Neuronal stem cell (in vitro differentiated cells): ENCODE results near the gene RHEB.
A peak's percentile ranks its signal among the peaks of the same experiment; 100 is the strongest.

Experiments used
- DNase-seq: peaks from one replicate; pipeline ENCODE4 v3.0.0-alpha.2; 2013; ENCODE audit warnings: low spot score
- H2AFZ ChIP-seq: one replicate; pipeline ENCODE4 v1.6.1; 2013; ENCODE audit warnings: mild to moderate bottlenecking, low read length, inconsistent platforms
- H2AK5ac ChIP-seq: 2 replicates; pipeline ENCODE4 v1.6.1; 2013; ENCODE audit warnings: low read depth, mild to moderate bottlenecking, inconsistent platforms, low read length, moderate library complexity, mixed read lengths
- H2BK120ac ChIP-seq: 2 replicates; pipeline ENCODE4 v1.6.1; 2013; ENCODE audit warnings: low read depth, mild to moderate bottlenecking, inconsistent platforms, low read length, moderate library complexity, mixed read lengths
- H2BK12ac ChIP-seq: one replicate; pipeline ENCODE4 v1.6.1; 2013; ENCODE audit warnings: low read length, inconsistent platforms
- H2BK15ac ChIP-seq: 2 replicates; pipeline ENCODE4 v1.6.1; 2013; ENCODE audit warnings: mild to moderate bottlenecking, low read length, inconsistent platforms, mixed read lengths
- H2BK5ac ChIP-seq: one replicate; pipeline ENCODE4 v1.6.1; 2013; ENCODE audit warnings: inconsistent platforms, mild to moderate bottlenecking, low read length, moderate library complexity
- H3K14ac ChIP-seq: one replicate; pipeline ENCODE4 v1.6.1; 2013; ENCODE audit warnings: low read length, inconsistent platforms
- H3K18ac ChIP-seq: 2 replicates; pipeline ENCODE4 v1.6.1; 2013; ENCODE audit warnings: low read length, inconsistent platforms
- H3K23ac ChIP-seq: 2 replicates; pipeline ENCODE4 v1.6.1; 2013; ENCODE audit warnings: low read depth, mild to moderate bottlenecking, mixed read lengths, low read length, inconsistent platforms; ENCODE audit not compliant: poor library complexity
- H3K27ac ChIP-seq: replicated peaks from 3 replicates; pipeline ENCODE4 v1.5.1; 2013; ENCODE audit warnings: low read length, inconsistent platforms
- H3K27me3 ChIP-seq, 3 experiments: 2 replicates each; pipeline ENCODE4 v1.6.1; 2013; ENCODE audit warnings: low read length in 3 of 3, mild to moderate bottlenecking in 2 of 3, inconsistent platforms in 1 of 3, low read depth in 1 of 3, mixed read lengths in 1 of 3, moderate library complexity in 1 of 3; ENCODE audit not compliant: control insufficient read depth in 3 of 3, insufficient read depth in 3 of 3
- H3K36me3 ChIP-seq, 2 donors: replicated peaks in 1 of 2; 2 replicates each; pipeline ENCODE4 v1.6.1; 2013; ENCODE audit warnings: low read length in 2 of 2; ENCODE audit not compliant: control insufficient read depth in 2 of 2, insufficient read depth in 2 of 2
- H3K4ac ChIP-seq: 2 replicates; pipeline ENCODE4 v1.6.1; 2013; ENCODE audit warnings: inconsistent platforms, mild to moderate bottlenecking, low read length, moderate library complexity
- H3K4me1 ChIP-seq, 2 donors: 1 replicate in 1 of 2; 2 replicates in 1 of 2; pipeline ENCODE4 v1.6.1; 2013; ENCODE audit warnings: low read length in 2 of 2, low read depth in 1 of 2; ENCODE audit not compliant: control insufficient read depth in 2 of 2, insufficient read depth in 1 of 2
- H3K4me2 ChIP-seq: one replicate; pipeline ENCODE4 v1.6.1; 2013; ENCODE audit warnings: mild to moderate bottlenecking, low read length, inconsistent platforms; ENCODE audit not compliant: insufficient read depth, poor library complexity, severe bottlenecking
- H3K4me3 ChIP-seq, 2 donors: 2 replicates each; pipeline ENCODE4 v1.5.1; 2013; ENCODE audit warnings: low read length in 2 of 2, mild to moderate bottlenecking in 2 of 2, inconsistent platforms in 1 of 2, moderate library complexity in 1 of 2
- H3K79me1 ChIP-seq: one replicate; pipeline ENCODE4 v1.6.1; 2013; ENCODE audit warnings: low read depth, mild to moderate bottlenecking, inconsistent platforms, low read length, moderate library complexity
- H3K9ac ChIP-seq: one replicate; pipeline ENCODE4 v1.6.1; 2013; ENCODE audit warnings: mild to moderate bottlenecking, low read depth, low read length, inconsistent platforms; ENCODE audit not compliant: poor library complexity
- H3K9me3 ChIP-seq, 2 donors: replicated peaks in 1 of 2; 2 replicates each; pipeline versions ENCODE3 to v1.6.1; 2013; ENCODE audit warnings: low read length in 2 of 2, mild to moderate bottlenecking in 2 of 2, inconsistent platforms in 1 of 2, low read depth in 1 of 2, mixed read lengths in 1 of 2, moderate library complexity in 1 of 2; ENCODE audit not compliant: control insufficient read depth in 2 of 2, insufficient read depth in 1 of 2
- H4K8ac ChIP-seq: one replicate; pipeline ENCODE4 v1.6.1; 2013; ENCODE audit warnings: low read depth, mild to moderate bottlenecking, inconsistent platforms, low read length, moderate library complexity
- H4K91ac ChIP-seq: one replicate; pipeline ENCODE4 v1.6.1; 2013; ENCODE audit warnings: low read length, low read depth, mild to moderate bottlenecking, inconsistent platforms; ENCODE audit not compliant: poor library complexity
- WGBS, 2 donors: extraction: QIAGEN DNeasy Blood & Tissue Kit; methylation state at CpG; one replicate each; pipeline ENCODE4 v1.1.7; 2013; ENCODE audit warnings: missing lambda C conversion rate in 2 of 2, mixed read lengths in 1 of 2; ENCODE audit not compliant: insufficient read length in 2 of 2, insufficient replicate concordance in 1 of 2; ENCODE audit errors: extremely low coverage in 2 of 2; 5-methylcytosine and 5-hydroxymethylcytosine counted together

Gene RHEB

GRCh38 chr7:151431281-151431767 is 88.4 kb downstream of the RHEB start:
- H3K4me2 ChIP-seq, result no peak overlapping the region
- H3K4me1 ChIP-seq, result peaks cover 13 to 22% of the 10 kb centered on the region in 2 donors
- DNase-seq, result no peak
- no peaks in the 10 kb centered on the region for H3K79me1 ChIP-seq
- H3K9ac ChIP-seq, result no peak overlapping the region
- H2BK120ac ChIP-seq, result peak overlapping the region; percentile 20
- no CpG with 5 or more reads among the region's 13 CpGs for WGBS, 2 donors
- H3K23ac ChIP-seq, result no peak overlapping the region
- H3K27me3 ChIP-seq, result peaks cover 0 to 29% (median 0%) of the 10 kb centered on the region in 3 experiments
- no peaks in the 10 kb centered on the region for H3K36me3 ChIP-seq
- H2AK5ac ChIP-seq, result peak overlapping the region; percentile 23
- no peak overlapping the region for H2AFZ ChIP-seq
- no peak overlapping the region for H3K4me3 ChIP-seq
- H3K27ac ChIP-seq, result no peak overlapping the region
- peaks cover 3 to 9% of the 10 kb centered on the region in 2 donors for H3K9me3 ChIP-seq
- peak overlapping the region; percentile 72 for H3K18ac ChIP-seq
- peak overlapping the region; percentile 18 for H2BK15ac ChIP-seq
- H4K8ac ChIP-seq, result no peak overlapping the region
- H3K4ac ChIP-seq, result no peak overlapping the region
- peak overlapping the region; percentile 33 for H2BK5ac ChIP-seq
- H3K14ac ChIP-seq, result no peak overlapping the region
- peak overlapping the region; percentile 33 for H2BK12ac ChIP-seq
- H4K91ac ChIP-seq, result no peak overlapping the region

GRCh38 chr7:151430391-151431205 is 89.1 kb downstream of the RHEB start:
- H2BK5ac ChIP-seq, result peak overlapping the region; percentile 33
- peak overlapping the region; percentile 84 for H3K18ac ChIP-seq
- no peak overlapping the region for H3K4ac ChIP-seq
- H3K36me3 ChIP-seq, result no peaks in the 10 kb centered on the region
- no peak overlapping the region for H2BK12ac ChIP-seq
- H3K14ac ChIP-seq, result no peak overlapping the region
- no peak overlapping the region for H3K27ac ChIP-seq
- no CpG with 5 or more reads among the region's 16 CpGs for WGBS, 2 donors
- H3K4me1 ChIP-seq, result peaks cover 13 to 22% of the 10 kb centered on the region in 2 donors
- peaks cover 3 to 9% of the 10 kb centered on the region in 2 donors for H3K9me3 ChIP-seq
- no peak overlapping the region for H3K4me2 ChIP-seq
- peak overlapping the region; percentile 59 for H3K23ac ChIP-seq
- no peak overlapping the region for H3K9ac ChIP-seq
- peak overlapping the region; percentile 18 for H2BK15ac ChIP-seq
- no peak overlapping the region for H4K91ac ChIP-seq
- H2BK120ac ChIP-seq, result peak overlapping the region; percentile 65
- H2AFZ ChIP-seq, result no peak overlapping the region
- H3K27me3 ChIP-seq, result peaks cover 0 to 22% (median 0%) of the 10 kb centered on the region in 3 experiments
- H2AK5ac ChIP-seq, result peak overlapping the region; percentile 73
- H3K4me3 ChIP-seq, result no peak overlapping the region
- no peak for DNase-seq
- no peaks in the 10 kb centered on the region for H3K79me1 ChIP-seq
- H4K8ac ChIP-seq, result no peak overlapping the region

GRCh38 chr7:151429560-151430331 is 89.9 kb downstream of the RHEB start:
- Histone ChIP-seq H2AFZ (no peak overlapping the region), H3K9ac (no peak overlapping the region), H3K14ac (no peak overlapping the region), H3K18ac (peak overlapping the region; percentile 4), H2BK12ac (no peak overlapping the region), H3K27me3 (peaks cover 0 to 17% (median 0%) of the 10 kb centered on the region in 3 experiments), H3K9me3 (peaks cover 3 to 9% of the 10 kb centered on the region in 2 donors), H2BK120ac (no peak overlapping the region), H3K27ac (no peak overlapping the region), H4K8ac (no peak overlapping the region), H3K36me3 (no peaks in the 10 kb centered on the region), H3K4me2 (no peak overlapping the region), H3K23ac (no peak overlapping the region), H3K4ac (no peak overlapping the region), H3K79me1 (no peaks in the 10 kb centered on the region), H3K4me3 (no peak overlapping the region), H2BK5ac (peak overlapping the region; percentile 33), H2BK15ac (peak overlapping the region; percentile 18), H3K4me1 (peaks cover 13 to 22% of the 10 kb centered on the region in 2 donors), H2AK5ac (peak overlapping the region; percentile 73), H4K91ac (no peak overlapping the region)
- WGBS, 2 donors, result no CpG with 5 or more reads among the region's 10 CpGs
- no peak for DNase-seq

GRCh38 chr7:151429237-151429559 is 90.5 kb downstream of the RHEB start:
- no CpG with 5 or more reads among the region's 5 CpGs for WGBS, 2 donors
- H3K4me3 ChIP-seq, result no peak overlapping the region
- no peak overlapping the region for H3K4me2 ChIP-seq
- peak overlapping the region; percentile 77 for H3K14ac ChIP-seq
- H3K79me1 ChIP-seq, result no peaks in the 10 kb centered on the region
- no peak for DNase-seq
- H4K91ac ChIP-seq, result no peak overlapping the region
- H2AFZ ChIP-seq, result peak overlapping the region; percentile 83
- H4K8ac ChIP-seq, result no peak overlapping the region
- peak overlapping the region; percentile 44 for H2AK5ac ChIP-seq
- H3K9me3 ChIP-seq, result peaks cover 3 to 9% of the 10 kb centered on the region in 2 donors
- peak overlapping the region; percentile 66 for H3K27ac ChIP-seq
- peak overlapping the region; percentile 2 for H3K18ac ChIP-seq
- peak overlapping the region; percentile 16 for H2BK12ac ChIP-seq
- no peak overlapping the region for H2BK120ac ChIP-seq
- no peak overlapping the region for H3K4ac ChIP-seq
- H3K9ac ChIP-seq, result no peak overlapping the region
- H3K4me1 ChIP-seq, result peaks cover 13 to 22% of the 10 kb centered on the region in 2 donors
- H2BK15ac ChIP-seq, result no peak overlapping the region
- no peak overlapping the region for H2BK5ac ChIP-seq
- H3K36me3 ChIP-seq, result no peaks in the 10 kb centered on the region
- H3K27me3 ChIP-seq, result peaks cover 0 to 11% (median 0%) of the 10 kb centered on the region in 3 experiments
- H3K23ac ChIP-seq, result no peak overlapping the region
